CD4-positive, alpha-beta memory T cell (primary cell): ENCODE data around the gene CELF2. TPM values are rescaled to one million over a fixed set of nuclear protein-coding genes. Genes with fewer than 3 reads are reported as not detected.

Experiments
- CTCF ChIA-PET: fragments of 350-600 bp; sonication (Branson Sonifier 250); formaldehyde crosslinking; loops from one replicate; lab custom pipeline; 2021; ENCODE audit warnings: inconsistent platforms; ENCODE audit not compliant: partially characterized antibody; lab: Charles Lee
- POLR2A ChIA-PET: fragments of 350-600 bp; sonication (Branson Sonifier 250); formaldehyde crosslinking; loops from one replicate; lab custom pipeline; 2021; ENCODE audit not compliant: partially characterized antibody; lab: Charles Lee
- DNase-seq, 5 donors: peaks; one replicate each; pipeline versions ENCODE4 v3.0.0 to v3.0.0-alpha.2; 2020 to 2022; ENCODE audit warnings: mixed read lengths in 1 of 5
- H3K27ac ChIP-seq: one replicate; pipeline ENCODE4 v1.7.0; 2013; ENCODE audit warnings: low read depth, low read length
- H3K27me3 ChIP-seq: 2 replicates; pipeline ENCODE4 v1.7.0; 2013; ENCODE audit warnings: mild to moderate bottlenecking, low read length, moderate library complexity; ENCODE audit not compliant: insufficient read depth
- H3K36me3 ChIP-seq: 2 replicates; pipeline ENCODE4 v1.7.0; 2013; ENCODE audit warnings: mild to moderate bottlenecking, low read length, moderate library complexity; ENCODE audit not compliant: insufficient read depth
- H3K4me1 ChIP-seq: 2 replicates; pipeline ENCODE4 v1.7.0; 2013; ENCODE audit warnings: mild to moderate bottlenecking, low read length, moderate library complexity; ENCODE audit not compliant: insufficient read depth
- H3K4me3 ChIP-seq, 2 donors: one replicate each; pipeline ENCODE4 v1.7.0; 2013; ENCODE audit warnings: low read length in 2 of 2, mild to moderate bottlenecking in 1 of 2
- H3K9me3 ChIP-seq, 2 donors: one replicate each; pipeline ENCODE4 v1.7.0; 2013; ENCODE audit warnings: low read length in 2 of 2, control low read depth in 1 of 2; ENCODE audit not compliant: control insufficient read depth in 1 of 2
- H3K27ac Mint-ChIP-seq, 7 donors: one replicate each; pipeline ENCODE4 v1.8.0; 2020 to 2021; ENCODE audit warnings: mixed read lengths in 7 of 7, mild to moderate bottlenecking in 6 of 7, inconsistent platforms in 3 of 7, moderate library complexity in 3 of 7
- H3K27me3 Mint-ChIP-seq, 2 donors: one replicate each; pipeline ENCODE4 v1.8.0; 2020 to 2021; ENCODE audit warnings: mixed read lengths in 2 of 2
- H3K36me3 Mint-ChIP-seq, 2 donors: one replicate each; pipeline ENCODE4 v1.8.0; 2020 to 2021; ENCODE audit warnings: mixed read lengths in 2 of 2, inconsistent platforms in 1 of 2, mild to moderate bottlenecking in 1 of 2
- H3K4me1 Mint-ChIP-seq, 4 donors: one replicate each; pipeline ENCODE4 v1.8.0; 2020 to 2021; ENCODE audit warnings: mixed read lengths in 4 of 4, mild to moderate bottlenecking in 1 of 4
- H3K4me3 Mint-ChIP-seq, 8 donors: one replicate each; pipeline ENCODE4 v1.8.0; 2020 to 2021; ENCODE audit warnings: mixed read lengths in 8 of 8, mild to moderate bottlenecking in 7 of 8, moderate library complexity in 6 of 8, inconsistent platforms in 3 of 8
- H3K9me3 Mint-ChIP-seq, 8 donors: one replicate each; pipeline ENCODE4 v1.8.0; 2020 to 2021; ENCODE audit warnings: mixed read lengths in 8 of 8, mild to moderate bottlenecking in 5 of 8, inconsistent platforms in 3 of 8, moderate library complexity in 1 of 8
- intact Hi-C: fragments of 100-400 bp; cut with micrococcal nuclease; formaldehyde crosslinking; loops from one replicate; pipeline ENCODE4 v1.15.1; 2023
- polyA plus RNA-seq, 2 donors: library from polyadenylated mRNA; unstranded; fragments of 300-500 nt; fragmentation: Illumina TruSeq; gene quantifications; one replicate each; pipeline ENCODE4 v1.2.3, GENCODE V29; 2021
- total RNA-seq, 2 experiments: library from RNA; stranded (reverse); gene quantifications; one replicate each; pipeline ENCODE4 v1.2.3, GENCODE V29; 2021

Gene CELF2
- total and polyA plus RNA-seq, 4 experiments from 2014 or later = 122 to 180 (median 167) TPM

DNA sequence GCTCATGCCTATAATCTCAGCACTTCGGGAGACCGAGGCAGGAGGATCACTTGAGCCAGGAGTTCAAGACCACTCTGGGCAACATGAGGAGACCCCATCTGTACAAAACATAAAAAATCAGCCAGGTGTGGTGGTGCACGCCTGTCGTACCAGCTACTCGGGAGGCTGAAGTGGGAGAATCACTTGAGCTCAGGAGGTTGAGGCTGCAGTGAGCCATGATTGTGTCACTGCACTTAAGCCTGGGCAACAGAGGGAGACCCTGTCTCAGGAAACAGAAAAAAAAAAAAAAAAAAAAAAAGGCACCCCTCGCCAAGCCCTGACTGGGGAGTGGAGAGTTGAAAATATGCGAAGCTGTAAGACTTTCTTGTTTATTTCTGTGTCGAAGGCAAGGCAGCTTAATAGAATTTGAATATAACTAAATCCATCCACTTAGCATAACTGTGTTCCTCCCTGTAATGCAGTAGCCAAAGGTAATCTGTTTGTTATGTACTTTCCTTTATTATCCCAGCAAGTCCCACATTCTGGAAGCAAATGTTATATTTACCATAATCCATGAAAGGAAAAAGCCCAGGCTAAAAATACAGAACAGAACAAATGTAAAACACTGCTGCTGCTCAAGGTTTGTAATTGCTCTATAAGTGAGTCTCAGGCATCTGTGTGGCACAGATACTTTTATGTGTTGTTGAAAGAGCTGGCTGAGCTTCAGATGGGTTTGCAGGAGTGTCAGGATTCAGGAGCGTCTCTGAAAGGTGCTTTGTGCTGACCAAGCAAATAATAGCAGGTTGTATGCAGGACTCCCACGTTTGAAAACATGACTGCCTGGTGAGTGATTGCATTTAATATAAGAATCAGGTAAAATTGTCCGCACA lies 127.2 kb downstream of the CELF2 start:
- peak overlapping the region; percentile 91 to 100 (median 99) for H3K27ac Mint-ChIP-seq
- H3K4me3 Mint-ChIP-seq = peak overlapping the region; percentile 68 to 88 (median 78)
- Histone ChIP-seq H3K27me3 (no peaks in the 10 kb centered on the region), H3K36me3 (no peaks in the 10 kb centered on the region), H3K27ac (peak overlapping the region; percentile 93), H3K4me1 (peaks cover 94% of the 10 kb centered on the region), H3K9me3 (no peaks in the 10 kb centered on the region), H3K4me3 (peak overlapping the region in 1 of 2 donors; percentile 41)
- H3K27me3 Mint-ChIP-seq = no peaks in the 10 kb centered on the region
- no peaks in the 10 kb centered on the region for H3K9me3 Mint-ChIP-seq
- ChIA-PET POLR2A (interaction anchor here (0.6 to 19.5 kb wide), 21 partner anchors 9 to 258 kb away, joined by 3 to 1422 read pairs (median 4); no protein-coding TSS in a partner anchor), CTCF (interaction anchor here (0.7 to 16.9 kb wide), 13 partner anchors 10 to 137 kb away, joined by 3 to 308 read pairs (median 5); no protein-coding TSS in a partner anchor)
- peaks cover 75 to 97% (median 88%) of the 10 kb centered on the region in 4 donors for H3K4me1 Mint-ChIP-seq
- no peaks in the 10 kb centered on the region for H3K36me3 Mint-ChIP-seq
- intact Hi-C loops = loop anchor here (1.0 kb wide), 3 partner anchors 18 to 33 kb away; no protein-coding TSS in a partner anchor
- DNase-seq = no peak

DNA sequence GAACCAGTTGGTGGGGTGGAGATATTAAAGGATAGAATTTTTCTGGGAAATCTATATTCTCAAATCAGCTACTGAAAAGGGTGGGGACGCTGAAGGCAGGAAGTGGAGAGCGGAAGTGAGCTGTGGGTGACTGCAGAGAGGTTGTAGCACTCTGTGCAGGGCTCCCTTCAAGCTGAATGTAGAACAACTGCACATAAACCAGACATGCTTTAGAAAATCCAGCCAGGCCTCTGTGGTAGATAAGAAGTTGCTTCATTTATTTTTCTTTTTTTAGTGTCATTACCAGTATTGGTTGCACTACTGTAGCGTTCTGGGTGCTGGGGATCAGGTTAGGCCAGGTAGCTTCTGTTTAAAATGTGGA lies 127.8 kb downstream of the CELF2 start:
- peak overlapping the region; percentile 91 to 100 (median 99) for H3K27ac Mint-ChIP-seq
- H3K27me3 Mint-ChIP-seq = no peaks in the 10 kb centered on the region
- no peaks in the 10 kb centered on the region for H3K27me3 ChIP-seq
- peak overlapping the region; percentile 68 to 88 (median 78) for H3K4me3 Mint-ChIP-seq
- no peaks in the 10 kb centered on the region for H3K9me3 Mint-ChIP-seq
- H3K4me1 Mint-ChIP-seq = peaks cover 81 to 98% (median 91%) of the 10 kb centered on the region in 4 donors
- H3K36me3 ChIP-seq = no peaks in the 10 kb centered on the region
- no peaks in the 10 kb centered on the region for H3K36me3 Mint-ChIP-seq
- H3K4me3 ChIP-seq = peak overlapping the region in 1 of 2 donors; percentile 41
- peak; percentile 74 to 88 (median 79) for DNase-seq
- intact Hi-C loops = loop anchor here (1.0 kb wide), 3 partner anchors 18 to 33 kb away; no protein-coding TSS in a partner anchor
- H3K27ac ChIP-seq = peak overlapping the region; percentile 93
- ChIA-PET CTCF (interaction anchor here (1.1 to 16.9 kb wide), 11 partner anchors 9 to 124 kb away, joined by 3 to 308 read pairs (median 5); no protein-coding TSS in a partner anchor), POLR2A (interaction anchor here (0.6 to 19.5 kb wide), 20 partner anchors 10 to 258 kb away, joined by 3 to 1422 read pairs (median 4); no protein-coding TSS in a partner anchor)
- peaks cover 98% of the 10 kb centered on the region for H3K4me1 ChIP-seq
- no peaks in the 10 kb centered on the region for H3K9me3 ChIP-seq

DNA sequence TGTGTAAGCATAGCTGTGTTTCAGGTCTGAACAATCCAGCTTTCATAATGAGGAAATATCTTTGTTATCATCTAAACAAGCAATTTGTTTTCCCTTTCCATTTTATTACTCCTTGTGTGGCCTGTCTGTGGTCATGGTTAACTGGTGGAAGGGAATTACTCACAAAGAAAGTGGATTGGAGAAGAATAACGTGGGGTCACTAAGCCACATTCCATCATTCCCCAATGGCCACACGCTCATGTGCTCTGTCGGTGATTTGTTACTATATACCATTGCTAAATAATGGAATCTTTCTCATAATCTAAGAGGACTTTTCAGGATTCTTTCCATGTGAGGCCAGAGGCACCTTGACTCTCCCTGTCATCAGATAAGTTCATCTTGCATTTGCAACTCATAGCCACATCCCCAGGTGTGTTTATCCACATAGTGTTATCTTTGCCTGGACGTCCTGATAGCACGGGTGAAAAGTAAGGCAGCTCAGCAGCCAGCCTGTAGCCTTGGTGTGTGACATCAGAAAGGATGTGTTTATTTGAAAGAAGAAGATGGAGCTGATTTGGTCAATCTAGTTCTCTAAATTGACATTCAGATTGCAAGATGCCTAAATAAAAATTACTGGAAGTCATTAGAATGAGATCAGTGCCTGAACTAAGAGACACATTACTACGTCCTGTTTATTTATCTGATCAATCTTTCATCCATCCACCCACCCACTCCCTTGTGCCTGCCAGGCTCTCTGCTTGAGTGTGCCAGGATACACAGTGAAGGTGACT lies 128.9 kb downstream of the CELF2 start:
- Mint-ChIP-seq H3K27ac (peak overlapping the region; percentile 91 to 100 (median 99)), H3K4me1 (peaks cover 84 to 100% (median 93%) of the 10 kb centered on the region in 4 donors), H3K36me3 (no peaks in the 10 kb centered on the region), H3K27me3 (no peaks in the 10 kb centered on the region), H3K4me3 (peak overlapping the region in 7 of 8 donors; percentile 29 to 88 (median 68)), H3K9me3 (peaks cover 0 to 2% (median 0%) of the 10 kb centered on the region in 8 donors)
- Histone ChIP-seq H3K27ac (peak overlapping the region; percentile 93), H3K36me3 (no peaks in the 10 kb centered on the region), H3K4me3 (no peak overlapping the region), H3K9me3 (no peaks in the 10 kb centered on the region), H3K27me3 (no peaks in the 10 kb centered on the region), H3K4me1 (peaks cover 98% of the 10 kb centered on the region)
- ChIA-PET POLR2A (interaction anchor here (0.7 to 19.5 kb wide), 10 partner anchors 9 to 128 kb away, joined by 3 to 1422 read pairs (median 8); no protein-coding TSS in a partner anchor), CTCF (interaction anchor here (1.0 to 16.9 kb wide), 8 partner anchors 13 to 123 kb away, joined by 3 to 308 read pairs (median 7); no protein-coding TSS in a partner anchor)
- DNase-seq = no peak
- intact Hi-C loops = no loop called here

GRCh38 chr10:11147722-11148121 lies 130.1 kb downstream of the CELF2 start:
- ChIA-PET CTCF (interaction anchor here (0.6 to 16.9 kb wide), 7 partner anchors 12 to 122 kb away, joined by 3 to 308 read pairs (median 7); no protein-coding TSS in a partner anchor), POLR2A (interaction anchor here (1.0 to 19.5 kb wide), 5 partner anchors 12 to 126 kb away, joined by 3 to 1422 read pairs (median 43); no protein-coding TSS in a partner anchor)
- H3K27ac Mint-ChIP-seq = peak overlapping the region; percentile 91 to 100 (median 99)
- Histone ChIP-seq H3K4me3 (peak overlapping the region in 1 of 2 donors; percentile 4), H3K36me3 (no peaks in the 10 kb centered on the region), H3K27me3 (no peaks in the 10 kb centered on the region), H3K4me1 (peaks cover 100% of the 10 kb centered on the region), H3K9me3 (no peaks in the 10 kb centered on the region), H3K27ac (peak overlapping the region; percentile 93)
- intact Hi-C loops = no loop called here
- H3K27me3 Mint-ChIP-seq = no peaks in the 10 kb centered on the region
- H3K4me3 Mint-ChIP-seq = peak overlapping the region; percentile 5 to 91 (median 82)
- peak in 2 of 5 donors; percentile 15 to 62 for DNase-seq
- no peaks in the 10 kb centered on the region for H3K36me3 Mint-ChIP-seq
- peaks cover 0 to 2% (median 0%) of the 10 kb centered on the region in 8 donors for H3K9me3 Mint-ChIP-seq
- H3K4me1 Mint-ChIP-seq = peaks cover 87 to 100% (median 94%) of the 10 kb centered on the region in 4 donors

- DNase-seq = no peak
- H3K27me3 ChIP-seq = no peaks in the 10 kb centered on the region
- POLR2A ChIA-PET = interaction anchor here (1.5 to 19.5 kb wide), 7 partner anchors 7 to 122 kb away, joined by 5 to 1422 read pairs (median 15); no protein-coding TSS in a partner anchor
- peak overlapping the region; percentile 73 to 91 (median 83) for H3K4me3 Mint-ChIP-seq
- peaks cover 88 to 100% (median 94%) of the 10 kb centered on the region in 4 donors for H3K4me1 Mint-ChIP-seq
- no peaks in the 10 kb centered on the region for H3K27me3 Mint-ChIP-seq
- H3K27ac Mint-ChIP-seq = peak overlapping the region; percentile 91 to 100 (median 99)
- H3K9me3 Mint-ChIP-seq = peaks cover 0 to 2% (median 0%) of the 10 kb centered on the region in 8 donors
- no peaks in the 10 kb centered on the region for H3K36me3 Mint-ChIP-seq
- H3K4me3 ChIP-seq = peak overlapping the region in 1 of 2 donors; percentile 51
- intact Hi-C loops = no loop called here
- CTCF ChIA-PET = interaction anchor here (0.6 to 16.9 kb wide), 8 partner anchors 11 to 126 kb away, joined by 3 to 308 read pairs (median 4); no protein-coding TSS in a partner anchor
- H3K36me3 ChIP-seq = no peaks in the 10 kb centered on the region
- H3K27ac ChIP-seq = peak overlapping the region; percentile 93
- peaks cover 100% of the 10 kb centered on the region for H3K4me1 ChIP-seq
- no peaks in the 10 kb centered on the region for H3K9me3 ChIP-seq
Measured at GRCh38 chr10:11148142-11149028, 130.7 kb downstream of the CELF2 start.
